ENCODE measurements around the gene TMEM145.

DNA sequence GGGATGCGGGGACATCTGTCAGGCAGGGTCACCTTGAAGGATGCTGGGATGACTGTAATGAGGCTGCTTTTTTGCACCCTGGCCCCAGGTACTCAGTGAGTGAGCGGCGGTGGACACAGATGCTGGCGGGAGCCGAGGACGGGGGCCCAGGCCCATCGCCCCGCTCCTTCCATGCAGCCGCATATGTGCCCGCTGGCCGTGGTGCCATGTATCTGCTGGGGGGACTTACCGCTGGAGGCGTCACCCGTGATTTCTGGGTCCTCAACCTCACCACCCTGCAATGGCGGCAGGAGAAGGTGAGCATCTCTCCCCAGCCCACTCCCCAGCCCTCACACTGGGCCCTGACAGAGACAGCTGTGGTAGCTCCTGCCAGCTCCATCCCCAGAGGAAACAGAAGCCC, 43.6 kb downstream of the TMEM145 start:
- TF ChIP-seq TEAD4 (IDR thresholded peaks at IDR 0.05) = no peak
- no peak for TF ChIP-seq MAX (IDR thresholded peaks at IDR 0.05)
- no peak for TF ChIP-seq EP300 (IDR thresholded peaks at IDR 0.05; ENCODE audit: borderline replicate concordance)
- TF ChIP-seq RAD21 (IDR thresholded peaks at IDR 0.05; ENCODE audit: low read depth) = no peak
- TF ChIP-seq TAF1 (IDR thresholded peaks at IDR 0.05; ENCODE audit: low read depth) = no peak
- TF ChIP-seq EGR1 (IDR thresholded peaks at IDR 0.05) = no peak
- TF ChIP-seq, protein P1, sequence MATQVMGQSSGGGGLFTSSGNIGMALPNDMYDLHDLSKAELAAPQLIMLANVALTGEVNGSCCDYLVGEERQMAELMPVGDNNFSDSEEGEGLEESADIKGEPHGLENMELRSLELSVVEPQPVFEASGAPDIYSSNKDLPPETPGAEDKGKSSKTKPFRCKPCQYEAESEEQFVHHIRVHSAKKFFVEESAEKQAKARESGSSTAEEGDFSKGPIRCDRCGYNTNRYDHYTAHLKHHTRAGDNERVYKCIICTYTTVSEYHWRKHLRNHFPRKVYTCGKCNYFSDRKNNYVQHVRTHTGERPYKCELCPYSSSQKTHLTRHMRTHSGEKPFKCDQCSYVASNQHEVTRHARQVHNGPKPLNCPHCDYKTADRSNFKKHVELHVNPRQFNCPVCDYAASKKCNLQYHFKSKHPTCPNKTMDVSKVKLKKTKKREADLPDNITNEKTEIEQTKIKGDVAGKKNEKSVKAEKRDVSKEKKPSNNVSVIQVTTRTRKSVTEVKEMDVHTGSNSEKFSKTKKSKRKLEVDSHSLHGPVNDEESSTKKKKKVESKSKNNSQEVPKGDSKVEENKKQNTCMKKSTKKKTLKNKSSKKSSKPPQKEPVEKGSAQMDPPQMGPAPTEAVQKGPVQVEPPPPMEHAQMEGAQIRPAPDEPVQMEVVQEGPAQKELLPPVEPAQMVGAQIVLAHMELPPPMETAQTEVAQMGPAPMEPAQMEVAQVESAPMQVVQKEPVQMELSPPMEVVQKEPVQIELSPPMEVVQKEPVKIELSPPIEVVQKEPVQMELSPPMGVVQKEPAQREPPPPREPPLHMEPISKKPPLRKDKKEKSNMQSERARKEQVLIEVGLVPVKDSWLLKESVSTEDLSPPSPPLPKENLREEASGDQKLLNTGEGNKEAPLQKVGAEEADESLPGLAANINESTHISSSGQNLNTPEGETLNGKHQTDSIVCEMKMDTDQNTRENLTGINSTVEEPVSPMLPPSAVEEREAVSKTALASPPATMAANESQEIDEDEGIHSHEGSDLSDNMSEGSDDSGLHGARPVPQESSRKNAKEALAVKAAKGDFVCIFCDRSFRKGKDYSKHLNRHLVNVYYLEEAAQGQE (IDR thresholded peaks at IDR 0.05; ENCODE audit: low read depth) = no peak
- TF ChIP-seq NFIC (IDR thresholded peaks at IDR 0.05) = no peak
- TF ChIP-seq TCF12 (IDR thresholded peaks at IDR 0.05; ENCODE audit: low read depth) = no peak
- no peak for TF ChIP-seq YY1 (IDR thresholded peaks at IDR 0.05; ENCODE audit: low read depth)
- no peak for TF ChIP-seq CEBPB (IDR thresholded peaks at IDR 0.05)
- no peak for TF ChIP-seq CREB1 (IDR thresholded peaks at IDR 0.05; ENCODE audit: low read depth)
